ENCODE results near the gene VPS54.
A peak's percentile ranks its signal among the peaks of the same experiment; 100 is the strongest.

The VPS54 gene

DNA sequence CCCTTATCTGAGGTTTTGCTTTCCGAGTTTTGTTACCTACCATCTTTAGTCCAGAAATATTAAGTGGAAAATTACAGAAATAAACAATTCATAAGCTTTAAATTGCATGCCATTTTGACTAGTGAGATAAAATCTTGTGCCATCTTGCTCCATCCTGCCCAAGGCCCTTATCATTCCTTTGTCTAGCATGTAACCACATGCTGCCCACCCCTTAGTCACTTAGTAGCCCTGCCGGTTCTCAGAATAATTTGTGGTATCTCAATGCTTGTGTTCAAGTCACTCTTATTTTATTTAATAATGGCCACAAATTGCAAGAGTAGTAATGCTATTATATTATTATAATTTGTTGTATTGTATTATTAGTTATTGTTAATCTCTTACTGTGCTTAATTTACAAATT is 36.8 kb upstream of the VPS54 start:
- DNase-seq (ENCODE audit: low read depth), result no peak
- no peak for TF ChIP-seq CTCF (conservative IDR thresholded peaks at IDR 0.05; ENCODE audit: low read length)
- no peak overlapping the region for H3K4me3 ChIP-seq (ENCODE audit: low read length)

DNA sequence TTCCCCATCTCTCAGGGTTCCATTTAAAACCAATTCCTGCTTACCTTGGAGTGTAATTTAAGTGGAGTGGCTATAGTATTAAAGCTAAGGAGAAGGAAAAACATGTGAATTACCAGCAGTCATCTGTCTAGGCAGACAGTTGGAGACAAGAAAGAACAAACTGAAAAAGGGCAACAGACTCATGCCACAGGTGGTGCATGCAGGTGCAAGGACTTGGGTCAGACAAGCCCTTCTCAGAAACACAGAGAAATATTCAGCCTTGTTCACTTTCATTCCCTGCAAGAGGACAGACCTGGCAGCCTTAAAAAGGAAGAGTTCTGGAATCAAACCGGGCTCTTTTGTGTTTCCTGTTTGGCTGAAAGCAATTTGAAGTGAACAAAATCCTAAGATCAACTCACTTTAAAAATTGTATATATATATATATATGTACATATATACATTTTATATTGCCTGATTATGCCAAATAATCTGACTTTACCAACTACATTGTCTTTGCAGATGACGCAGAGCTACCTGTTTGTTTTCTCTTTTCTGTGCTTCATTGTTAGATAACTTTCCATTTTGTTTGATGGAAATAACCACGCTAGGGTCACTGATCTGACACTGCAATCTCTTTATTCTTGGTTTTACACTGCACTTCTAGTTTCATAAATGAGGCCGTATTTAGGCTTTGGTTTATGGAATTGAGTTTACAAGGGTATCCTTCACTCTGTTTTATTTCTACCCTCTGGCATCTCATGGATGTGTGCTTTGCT is 35.1 kb upstream of the VPS54 start:
- DNase-seq (ENCODE audit: low read depth), result no peak
- no peak overlapping the region for H3K4me3 ChIP-seq (ENCODE audit: low read length)
- no peak for TF ChIP-seq CTCF (conservative IDR thresholded peaks at IDR 0.05; ENCODE audit: low read length)

DNA sequence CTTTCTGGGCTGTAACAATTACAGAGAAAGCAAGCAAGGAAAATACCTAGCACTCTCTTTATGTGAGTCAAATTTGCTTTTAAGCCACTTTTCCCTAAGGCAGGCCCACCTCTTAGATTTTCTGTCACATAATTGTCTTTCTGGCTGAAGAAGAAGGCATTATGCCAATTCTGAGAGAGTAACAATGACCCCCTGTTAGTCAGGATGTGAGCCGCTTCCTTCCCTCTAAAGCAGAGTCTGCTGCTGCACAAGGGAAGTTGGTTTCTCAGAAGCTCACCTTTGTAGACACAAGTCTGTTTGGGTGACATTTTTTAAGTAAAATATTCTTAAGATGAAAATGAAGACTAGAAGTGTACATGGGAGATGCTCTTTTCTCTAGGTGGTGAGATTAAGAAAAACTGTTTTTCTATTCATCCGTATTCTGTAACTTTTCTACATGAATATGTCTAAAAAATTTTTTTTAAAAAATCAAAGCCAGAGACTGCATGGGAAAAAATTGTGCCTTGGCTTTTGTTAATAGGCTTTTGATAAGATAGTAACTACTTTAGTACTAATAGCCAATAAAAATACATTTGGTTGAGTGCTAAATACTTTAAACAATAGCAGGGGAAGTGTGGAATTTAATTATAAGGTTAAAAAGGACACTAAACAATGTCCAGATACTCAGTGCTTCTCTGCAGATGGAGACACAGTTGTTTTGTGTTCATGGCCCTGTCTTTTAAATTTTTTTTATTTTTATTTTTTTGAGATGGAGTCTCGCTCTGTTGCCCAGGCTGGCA is 33.4 kb upstream of the VPS54 start:
- H3K4me3 ChIP-seq (ENCODE audit: low read length), result no peak overlapping the region
- DNase-seq (ENCODE audit: low read depth), result no peak
- no peak for TF ChIP-seq CTCF (conservative IDR thresholded peaks at IDR 0.05; ENCODE audit: low read length)

- peak; percentile 66 for DNase-seq (ENCODE audit: low read depth)
- TF ChIP-seq CTCF (conservative IDR thresholded peaks at IDR 0.05; ENCODE audit: low read length), result peak; percentile 95
- H3K4me3 ChIP-seq (ENCODE audit: low read length), result no peak overlapping the region
Observed at GRCh38 chr2:64049633-64050220, 30.5 kb upstream of the VPS54 start.

- no peak for TF ChIP-seq CTCF (conservative IDR thresholded peaks at IDR 0.05; ENCODE audit: low read length)
- DNase-seq (ENCODE audit: low read depth), result no peak
- no peak overlapping the region for H3K4me3 ChIP-seq (ENCODE audit: low read length)
Observed at GRCh38 chr2:64045938-64046337, 26.7 kb upstream of the VPS54 start.

DNA sequence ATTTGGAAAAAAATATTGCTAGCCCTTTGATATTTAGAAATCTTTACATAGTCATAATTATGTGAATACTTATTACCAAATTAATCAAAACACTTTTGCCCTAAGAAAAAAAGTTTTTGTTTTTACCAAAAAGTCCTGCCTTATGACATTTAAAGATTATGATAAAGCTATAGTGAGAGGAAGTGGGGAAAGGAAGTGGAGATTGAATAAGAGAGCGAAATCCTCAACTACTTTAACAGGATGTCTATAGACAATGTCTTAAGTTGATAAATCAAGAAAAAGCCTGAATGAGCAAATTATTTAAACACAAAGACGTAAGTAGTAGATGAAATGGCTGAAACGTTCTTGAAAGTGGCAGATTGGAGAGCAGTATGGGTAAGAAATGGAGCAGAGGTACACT is 20.9 kb upstream of the VPS54 start:
- DNase-seq (ENCODE audit: low read depth), result no peak

More for the DNA sequence above, 20.9 kb upstream of the VPS54 start:
- H3K4me3 ChIP-seq (ENCODE audit: low read length), result no peak overlapping the region
- TF ChIP-seq CTCF (conservative IDR thresholded peaks at IDR 0.05; ENCODE audit: low read length), result no peak

All from AG10803 (cell line).